CD14-positive monocyte (primary cell): Measurements from ENCODE around the gene DOCK8. TPM values are rescaled to one million over a fixed set of nuclear protein-coding genes. Genes with fewer than 3 reads are reported as not detected.

ENCODE experiments used
- DNase-seq, 3 donors: peaks; one replicate each; pipeline ENCODE4 v3.0.0-alpha.2; 2011 to 2022
- H2AFZ ChIP-seq: 2 replicates; pipeline ENCODE4 v1.6.0; 2012; ENCODE audit warnings: mild to moderate bottlenecking, low read depth, low read length, inconsistent platforms; ENCODE audit not compliant: insufficient read depth, poor library complexity, severe bottlenecking
- H3K27ac ChIP-seq, 2 donors: 1 replicate in 1 of 2; 2 replicates in 1 of 2; pipeline ENCODE4 v1.5.1; 2012 to 2013; ENCODE audit warnings: low read length in 2 of 2, control low read depth in 1 of 2, inconsistent platforms in 1 of 2, low read depth in 1 of 2, mild to moderate bottlenecking in 1 of 2
- H3K27me3 ChIP-seq, 2 donors: one replicate each; pipeline versions ENCODE4 v1.6.0 to v1.6.1; 2011 to 2013; ENCODE audit warnings: low read length in 2 of 2; ENCODE audit not compliant: control insufficient read depth in 2 of 2, insufficient read depth in 2 of 2
- H3K36me3 ChIP-seq, 2 donors: replicated peaks in 1 of 2; 1 replicate in 1 of 2; 2 replicates in 1 of 2; pipeline versions ENCODE4 v1.5.1 to v1.6.1; 2012 to 2013; ENCODE audit warnings: low read length in 2 of 2, control low read depth in 1 of 2, inconsistent platforms in 1 of 2, mild to moderate bottlenecking in 1 of 2; ENCODE audit not compliant: insufficient read depth in 2 of 2, control insufficient read depth in 1 of 2
- H3K4me1 ChIP-seq, 2 donors: 1 replicate in 1 of 2; 2 replicates in 1 of 2; pipeline versions ENCODE4 v1.5.1 to v1.6.1; 2012 to 2013; ENCODE audit warnings: low read length in 2 of 2, control low read depth in 1 of 2, inconsistent platforms in 1 of 2, mild to moderate bottlenecking in 1 of 2, moderate library complexity in 1 of 2; ENCODE audit not compliant: insufficient read depth in 2 of 2, control insufficient read depth in 1 of 2
- H3K4me2 ChIP-seq: replicated peaks from 2 replicates; pipeline ENCODE3; 2012; ENCODE audit warnings: low read length, moderate library complexity, mild to moderate bottlenecking; ENCODE audit not compliant: poor library complexity, severe bottlenecking; ENCODE audit errors: extremely low read depth
- H3K4me3 ChIP-seq, 3 experiments: fragments of 200-600 bp in 1 of 3; sonication (generic) in 1 of 3; replicated peaks in 1 of 3; 1 replicate in 2 of 3; 2 replicates in 1 of 3; pipeline ENCODE4 v1.5.1; 2011 to 2013; ENCODE audit warnings: low read length in 3 of 3, mild to moderate bottlenecking in 3 of 3, control low read depth in 2 of 3, low read depth in 2 of 3, inconsistent platforms in 1 of 3, moderate library complexity in 1 of 3
- H3K79me2 ChIP-seq: 2 replicates; pipeline ENCODE4 v1.6.0; 2012; ENCODE audit warnings: mild to moderate bottlenecking, control low read depth, inconsistent platforms, low read length, moderate library complexity; ENCODE audit not compliant: insufficient read depth
- H3K9ac ChIP-seq: 2 replicates; pipeline ENCODE4 v1.6.0; 2017; ENCODE audit warnings: low read length, mild to moderate bottlenecking; ENCODE audit not compliant: insufficient read depth, poor library complexity, severe bottlenecking
- H3K9me3 ChIP-seq, 2 donors: replicated peaks in 1 of 2; 1 replicate in 1 of 2; 2 replicates in 1 of 2; pipeline versions ENCODE4 v1.5.1 to v1.6.1; 2012 to 2013; ENCODE audit warnings: low read length in 2 of 2, control low read depth in 1 of 2; ENCODE audit not compliant: control insufficient read depth in 1 of 2, insufficient read depth in 1 of 2
- H4K20me1 ChIP-seq: 2 replicates; pipeline ENCODE4 v1.6.0; 2012; ENCODE audit warnings: mild to moderate bottlenecking, low read length, control low read depth, moderate library complexity; ENCODE audit not compliant: insufficient read depth
- H3K27ac Mint-ChIP-seq, 7 donors: one replicate each; pipeline ENCODE4 v1.8.0; 2020; ENCODE audit warnings: mild to moderate bottlenecking in 7 of 7, mixed read lengths in 7 of 7, moderate library complexity in 6 of 7, inconsistent platforms in 2 of 7
- H3K27me3 Mint-ChIP-seq, 3 donors: one replicate each; pipeline ENCODE4 v1.8.0; 2021 to 2022; ENCODE audit warnings: low read depth in 3 of 3, mild to moderate bottlenecking in 3 of 3, mixed read lengths in 3 of 3, moderate library complexity in 3 of 3, inconsistent platforms in 1 of 3
- H3K36me3 Mint-ChIP-seq, 2 donors: one replicate each; pipeline ENCODE4 v1.8.0; 2020; ENCODE audit warnings: mixed read lengths in 2 of 2, inconsistent platforms in 1 of 2, mild to moderate bottlenecking in 1 of 2
- H3K4me1 Mint-ChIP-seq: one replicate; pipeline ENCODE4 v1.8.0; 2020; ENCODE audit warnings: mild to moderate bottlenecking, mixed read lengths
- H3K4me3 Mint-ChIP-seq, 2 donors: one replicate each; pipeline ENCODE4 v1.8.0; 2020; ENCODE audit warnings: mild to moderate bottlenecking in 2 of 2, mixed read lengths in 2 of 2, moderate library complexity in 1 of 2
- H3K9me3 Mint-ChIP-seq, 7 donors: one replicate each; pipeline ENCODE4 v1.8.0; 2020 to 2022; ENCODE audit warnings: mixed read lengths in 7 of 7, mild to moderate bottlenecking in 6 of 7, moderate library complexity in 6 of 7, inconsistent platforms in 2 of 7
- CTCF ChIP-seq: fragments of 200-600 bp; IDR thresholded peaks from one replicate; pipeline ENCODE4 v1.8.0; 2022; ENCODE audit warnings: antibody characterized with exemption, mild to moderate bottlenecking
- WGBS: methylation state at CpG from one replicate; pipeline ENCODE4 v1.1.5; 2013; ENCODE audit warnings: missing lambda C conversion rate; ENCODE audit not compliant: insufficient coverage; 5-methylcytosine and 5-hydroxymethylcytosine counted together
- intact Hi-C, 2 donors: fragments of 100-400 bp; cut with micrococcal nuclease; formaldehyde crosslinking; loops; one replicate each; pipeline versions ENCODE4 v1.15.0 to v1.15.1; 2023
- polyA plus RNA-seq, 3 donors: library from polyadenylated mRNA; depleted of rRNA in 1 of 3; unstranded in 2 of 3; stranded (reverse) in 1 of 3; fragments of 300-500 nt in 2 of 3; fragments of >200 nt in 1 of 3; fragmentation: Illumina TruSeq in 2 of 3; gene quantifications; 1 replicate in 2 of 3; 2 replicates in 1 of 3; pipeline ENCODE4 v1.2.3, GENCODE V29; 2012 to 2021

The DOCK8 gene
- polyA plus RNA-seq, 3 donors = 46.8 to 100 (median 95.4) TPM

DNA sequence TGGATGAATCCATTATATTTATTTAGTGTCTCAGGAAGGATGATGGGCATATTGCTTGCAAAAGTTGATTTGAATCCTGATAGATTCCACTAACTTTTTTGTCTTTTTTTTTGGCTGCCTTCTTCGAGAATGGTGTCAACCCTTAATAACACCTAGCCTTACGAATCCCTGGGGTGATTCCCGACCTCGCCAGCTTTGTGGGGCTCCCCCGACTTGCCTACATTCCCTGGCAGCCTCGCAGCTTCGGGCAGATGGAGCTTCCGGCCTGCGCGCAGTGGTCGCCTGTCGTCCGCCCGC, 366 bp upstream of the DOCK8 start:
- Histone ChIP-seq H3K4me2 (peak overlapping the region; percentile 88), H3K36me3 (no peaks in the 10 kb centered on the region), H2AFZ (peak overlapping the region; percentile 77), H3K4me1 (peaks cover 70 to 90% of the 10 kb centered on the region in 2 donors), H3K9ac (peak overlapping the region; percentile 90), H3K9me3 (no peaks in the 10 kb centered on the region), H3K27ac (peak overlapping the region; percentile 94 to 95), H4K20me1 (no peaks in the 10 kb centered on the region), H3K4me3 (peak overlapping the region; percentile 49 to 97 (median 83)), H3K79me2 (peaks cover 67% of the 10 kb centered on the region), H3K27me3 (no peaks in the 10 kb centered on the region)
- TF ChIP-seq CTCF = no peak
- H3K27me3 Mint-ChIP-seq = no peaks in the 10 kb centered on the region
- H3K27ac Mint-ChIP-seq = peak overlapping the region in 6 of 7 donors; percentile 89 to 97 (median 96)
- intact Hi-C loops = loop anchor here (5.0 kb wide), 3 partner anchors 38 to 83 kb away; no protein-coding TSS in a partner anchor
- peaks cover 42% of the 10 kb centered on the region for H3K4me1 Mint-ChIP-seq
- peaks cover 5 to 14% of the 10 kb centered on the region in 2 donors for H3K36me3 Mint-ChIP-seq
- WGBS = 2% methylated on average over 14 of the region's 14 CpGs
- no peak for DNase-seq
- H3K4me3 Mint-ChIP-seq = peak overlapping the region; percentile 88 to 93
- peaks cover 0 to 2% (median 0%) of the 10 kb centered on the region in 7 donors for H3K9me3 Mint-ChIP-seq

- Histone ChIP-seq H3K27me3 (no peaks in the 10 kb centered on the region), H3K36me3 (no peaks in the 10 kb centered on the region), H3K4me3 (peak overlapping the region; percentile 83 to 97 (median 86)), H2AFZ (peak overlapping the region; percentile 77), H3K9ac (peak overlapping the region; percentile 90), H3K4me1 (peaks cover 70 to 90% of the 10 kb centered on the region in 2 donors), H4K20me1 (no peaks in the 10 kb centered on the region), H3K4me2 (peak overlapping the region; percentile 88), H3K9me3 (no peaks in the 10 kb centered on the region), H3K27ac (peak overlapping the region; percentile 94 to 95), H3K79me2 (peaks cover 81% of the 10 kb centered on the region)
- Mint-ChIP-seq H3K27me3 (no peaks in the 10 kb centered on the region), H3K4me1 (peaks cover 50% of the 10 kb centered on the region), H3K36me3 (peaks cover 7 to 19% of the 10 kb centered on the region in 2 donors), H3K9me3 (no peaks in the 10 kb centered on the region), H3K4me3 (peak overlapping the region; percentile 88 to 90), H3K27ac (peak overlapping the region in 6 of 7 donors; percentile 93 to 98 (median 96))
- intact Hi-C loops = loop anchor here in 1 of 2 donors (5.0 kb wide), 1 partner anchor 82 kb away; no protein-coding TSS in a partner anchor
- DNase-seq = no peak
- TF ChIP-seq CTCF = no peak
- no CpG with 5 or more reads among the region's 6 CpGs for WGBS
Measured at GRCh38 chr9:215631-216155, 1.0 kb downstream of the DOCK8 start.
